Activated gamma-delta T cell (primary cell): ENCODE results near the gene GAB3.
A peak's percentile ranks its signal among the peaks of the same experiment; 100 is the strongest.

Source experiments
- DNase-seq: peaks from one replicate; lab custom pipeline; 2025; lab: John Stamatoyannopoulos, UW
- total RNA-seq, 2 donors: gene quantifications; one replicate each; lab custom pipeline; 2026; lab: John Stamatoyannopoulos, UW

The GAB3 gene
- total RNA-seq: 121 to 209 reads per million in 2 donors

GRCh38 chrX:154750301-154751202 is at the start of gene GAB3:
Gene GAB3 (minus strand): TSS chrX:154751077. CDS start chrX:154751025, 52 bp downstream.
- peak; percentile 49 for DNase-seq

GRCh38 chrX:154799556-154800348 is 48.9 kb upstream of the GAB3 start:
- DNase-seq: no peak

- DNase-seq: no peak
Observed at GRCh38 chrX:154797006-154797405, 46.1 kb upstream of the GAB3 start.

GRCh38 chrX:154795016-154795415 is 44.1 kb upstream of the GAB3 start:
- no peak for DNase-seq

- no peak for DNase-seq
Observed at GRCh38 chrX:154793084-154793795, 42.4 kb upstream of the GAB3 start.

GRCh38 chrX:154791939-154792338 is 41.1 kb upstream of the GAB3 start:
- DNase-seq: no peak

GRCh38 chrX:154791467-154791866 is 40.6 kb upstream of the GAB3 start:
- DNase-seq: no peak

- DNase-seq: no peak
Observed at GRCh38 chrX:154785716-154786115, 34.8 kb upstream of the GAB3 start.

GRCh38 chrX:154784149-154784995 is 33.5 kb upstream of the GAB3 start:
- no peak for DNase-seq

GRCh38 chrX:154780968-154781367 is 30.1 kb upstream of the GAB3 start:
- DNase-seq: no peak

GRCh38 chrX:154779261-154779660 is 28.4 kb upstream of the GAB3 start:
- no peak for DNase-seq

- DNase-seq: no peak
Observed at GRCh38 chrX:154776753-154777152, 25.9 kb upstream of the GAB3 start.

- DNase-seq: no peak
Observed at GRCh38 chrX:154775419-154776349, 24.8 kb upstream of the GAB3 start.

GRCh38 chrX:154774622-154775021 is 23.7 kb upstream of the GAB3 start:
- no peak for DNase-seq

GRCh38 chrX:154762537-154763296 is 11.8 kb upstream of the GAB3 start, which contains the start of gene DKC1:
Gene DKC1 (plus strand): TSS chrX:154762864. CDS start chrX:154762966, 102 bp downstream.
- peak; percentile 93 for DNase-seq

- DNase-seq: no peak
Observed at GRCh38 chrX:154761977-154762536, 11.2 kb upstream of the GAB3 start.

- no peak for DNase-seq
Observed at GRCh38 chrX:154758696-154759095, 7.8 kb upstream of the GAB3 start.

- DNase-seq: no peak
Observed at GRCh38 chrX:154751669-154752271, 893 bp upstream of the GAB3 start.
